Measurements from ENCODE around the gene CSMD2. TPM values are rescaled to one million over a fixed set of nuclear protein-coding genes. Genes with fewer than 3 reads are reported as not detected.
"Not testable (repeated sequence)": the region's sequence is repeated elsewhere in the genome, so short reads cannot be mapped to it uniquely, and the experiment has no call there.

The CSMD2 gene
- polyA plus RNA-seq, 1 of the 3 experiments (the other 2 are of a cell fraction) = not detected

GRCh38 chr1:34186741-34187494 lies 21.9 kb upstream of the CSMD2 start:
- no peaks in the 10 kb centered on the region for H4K20me1 ChIP-seq (ENCODE audit: insufficient read depth)
- no peaks in the 10 kb centered on the region for H3K4me1 ChIP-seq (ENCODE audit: control insufficient read depth in 1 of 2, insufficient read depth in 2 of 2, low read depth in 1 of 2, low read length in 1 of 2)
- no peaks in the 10 kb centered on the region for H3K36me3 ChIP-seq (replicated peaks in 1 of 2; ENCODE audit: control insufficient read depth in 1 of 2, insufficient read depth in 2 of 2, low read length in 1 of 2)
- no peak overlapping the region for H3K9ac ChIP-seq
- ChIA-PET CTCF (no interaction called here), POLR2A (no interaction called here)
- H3K27me3 ChIP-seq (ENCODE audit: insufficient read depth) = no peaks in the 10 kb centered on the region
- no peak for DNase-seq
- WGBS (ENCODE audit: low lambda C conversion rate) = 47% methylated on average over 12 of the region's 12 CpGs
- no peaks in the 10 kb centered on the region for H3K79me2 ChIP-seq (ENCODE audit: insufficient read depth)
- H3K9me3 ChIP-seq = no peaks in the 10 kb centered on the region
- TF ChIP-seq RXRA (IDR thresholded peaks at IDR 0.05; ENCODE audit: borderline replicate concordance, low read depth) (no peak), MEF2A (IDR thresholded peaks at IDR 0.05; ENCODE audit: borderline replicate concordance, low read depth) (no peak), FOSL2 (IDR thresholded peaks at IDR 0.05; ENCODE audit: borderline replicate concordance, low read depth) (no peak), ELF1 (IDR thresholded peaks at IDR 0.05) (no peak), SIN3A (IDR thresholded peaks at IDR 0.05; ENCODE audit: borderline replicate concordance, low read depth, low read length) (no peak), RCOR1 (IDR thresholded peaks at IDR 0.05; ENCODE audit: low read length) (no peak), TAF1 (IDR thresholded peaks at IDR 0.05; ENCODE audit: borderline replicate concordance, low read depth, low read length) (no peak), MAX (IDR thresholded peaks at IDR 0.05; ENCODE audit: low read depth) (no peak), TEAD4 (IDR thresholded peaks at IDR 0.05; ENCODE audit: borderline replicate concordance, insufficient read depth) (no peak)
- TF ChIP-seq, protein P1, sequence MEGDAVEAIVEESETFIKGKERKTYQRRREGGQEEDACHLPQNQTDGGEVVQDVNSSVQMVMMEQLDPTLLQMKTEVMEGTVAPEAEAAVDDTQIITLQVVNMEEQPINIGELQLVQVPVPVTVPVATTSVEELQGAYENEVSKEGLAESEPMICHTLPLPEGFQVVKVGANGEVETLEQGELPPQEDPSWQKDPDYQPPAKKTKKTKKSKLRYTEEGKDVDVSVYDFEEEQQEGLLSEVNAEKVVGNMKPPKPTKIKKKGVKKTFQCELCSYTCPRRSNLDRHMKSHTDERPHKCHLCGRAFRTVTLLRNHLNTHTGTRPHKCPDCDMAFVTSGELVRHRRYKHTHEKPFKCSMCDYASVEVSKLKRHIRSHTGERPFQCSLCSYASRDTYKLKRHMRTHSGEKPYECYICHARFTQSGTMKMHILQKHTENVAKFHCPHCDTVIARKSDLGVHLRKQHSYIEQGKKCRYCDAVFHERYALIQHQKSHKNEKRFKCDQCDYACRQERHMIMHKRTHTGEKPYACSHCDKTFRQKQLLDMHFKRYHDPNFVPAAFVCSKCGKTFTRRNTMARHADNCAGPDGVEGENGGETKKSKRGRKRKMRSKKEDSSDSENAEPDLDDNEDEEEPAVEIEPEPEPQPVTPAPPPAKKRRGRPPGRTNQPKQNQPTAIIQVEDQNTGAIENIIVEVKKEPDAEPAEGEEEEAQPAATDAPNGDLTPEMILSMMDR (IDR thresholded peaks at IDR 0.05) = no peak
- TF ChIP-seq, protein P2, sequence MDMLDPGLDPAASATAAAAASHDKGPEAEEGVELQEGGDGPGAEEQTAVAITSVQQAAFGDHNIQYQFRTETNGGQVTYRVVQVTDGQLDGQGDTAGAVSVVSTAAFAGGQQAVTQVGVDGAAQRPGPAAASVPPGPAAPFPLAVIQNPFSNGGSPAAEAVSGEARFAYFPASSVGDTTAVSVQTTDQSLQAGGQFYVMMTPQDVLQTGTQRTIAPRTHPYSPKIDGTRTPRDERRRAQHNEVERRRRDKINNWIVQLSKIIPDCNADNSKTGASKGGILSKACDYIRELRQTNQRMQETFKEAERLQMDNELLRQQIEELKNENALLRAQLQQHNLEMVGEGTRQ (IDR thresholded peaks at IDR 0.05; ENCODE audit: borderline replicate concordance, low read depth, low read length) = no peak
- TF ChIP-seq, protein P3, sequence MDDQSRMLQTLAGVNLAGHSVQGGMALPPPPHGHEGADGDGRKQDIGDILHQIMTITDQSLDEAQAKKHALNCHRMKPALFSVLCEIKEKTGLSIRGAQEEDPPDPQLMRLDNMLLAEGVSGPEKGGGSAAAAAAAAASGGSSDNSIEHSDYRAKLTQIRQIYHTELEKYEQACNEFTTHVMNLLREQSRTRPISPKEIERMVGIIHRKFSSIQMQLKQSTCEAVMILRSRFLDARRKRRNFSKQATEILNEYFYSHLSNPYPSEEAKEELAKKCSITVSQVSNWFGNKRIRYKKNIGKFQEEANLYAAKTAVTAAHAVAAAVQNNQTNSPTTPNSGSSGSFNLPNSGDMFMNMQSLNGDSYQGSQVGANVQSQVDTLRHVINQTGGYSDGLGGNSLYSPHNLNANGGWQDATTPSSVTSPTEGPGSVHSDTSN (IDR thresholded peaks at IDR 0.05) = no peak
- H3K4me2 ChIP-seq = no peak overlapping the region
- H3K4me3 ChIP-seq (ENCODE audit: low read depth in 2 of 2, low read length in 1 of 2) = no peak overlapping the region
- H3F3A ChIP-seq (replicated peaks; ENCODE audit: insufficient read depth) = no peaks in the 10 kb centered on the region
- no peaks in the 10 kb centered on the region for H3K9me2 ChIP-seq
- no peak overlapping the region for H2AFZ ChIP-seq (ENCODE audit: low read depth)
- no peak overlapping the region for H3K27ac ChIP-seq (ENCODE audit: low read depth in 2 of 2, low read length in 1 of 2)

DNA sequence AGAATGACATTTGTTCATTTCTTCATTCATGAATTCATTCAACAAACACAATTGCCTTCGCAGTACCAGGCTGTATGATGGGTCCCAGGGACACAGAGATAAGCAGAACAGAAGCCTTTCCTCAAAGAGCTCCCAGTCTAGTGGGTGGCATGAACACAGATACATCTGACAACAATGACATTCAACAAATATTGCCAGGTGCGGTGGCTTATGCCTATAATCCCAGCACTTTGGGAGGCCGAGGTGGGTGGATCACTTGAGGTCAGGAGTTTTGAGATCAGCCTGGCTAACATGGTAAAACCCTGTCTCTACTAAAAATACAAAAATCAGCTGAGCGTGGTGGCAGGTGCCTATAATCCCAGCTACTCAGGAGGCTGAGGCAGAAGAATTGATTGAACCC lies 18.4 kb upstream of the CSMD2 start:
- H3K4me1 ChIP-seq (ENCODE audit: control insufficient read depth in 1 of 2, insufficient read depth in 2 of 2, low read depth in 1 of 2, low read length in 1 of 2); H3K4me3 ChIP-seq (ENCODE audit: low read depth in 2 of 2, low read length in 1 of 2); H3K9ac ChIP-seq; H3F3A ChIP-seq (replicated peaks; ENCODE audit: insufficient read depth); H4K20me1 ChIP-seq (ENCODE audit: insufficient read depth); H3K36me3 ChIP-seq (replicated peaks in 1 of 2; ENCODE audit: control insufficient read depth in 1 of 2, insufficient read depth in 2 of 2, low read length in 1 of 2); H3K4me2 ChIP-seq; H3K79me2 ChIP-seq (ENCODE audit: insufficient read depth); H2AFZ ChIP-seq (ENCODE audit: low read depth); POLR2A ChIA-PET; H3K27me3 ChIP-seq (ENCODE audit: insufficient read depth); H3K27ac ChIP-seq (ENCODE audit: low read depth in 2 of 2, low read length in 1 of 2); H3K9me2 ChIP-seq; H3K9me3 ChIP-seq; DNase-seq: not testable (repeated sequence)
- WGBS (ENCODE audit: low lambda C conversion rate) = 22% methylated on average over 4 of the region's 4 CpGs
- CTCF ChIA-PET = interaction anchor here (0.7 to 4.6 kb wide), 2 partner anchors 20 to 213 kb away, joined by 3 to 20 read pairs; partner anchors contain the start of gene CSMD2
